Testis (tissue), 3 donors: ENCODE results near the gene HSD17B14. TPM values are rescaled to one million over a fixed set of nuclear protein-coding genes. Genes with fewer than 3 reads are reported as not detected.
"Not testable (repeated sequence)": the region's sequence is repeated elsewhere in the genome, so short reads cannot be mapped to it uniquely, and the experiment has no call there.

ENCODE experiments used
- DNase-seq: peaks from one replicate; pipeline ENCODE4 v3.0.0-alpha.2; 2019
- H3K27ac ChIP-seq, 2 donors: fragments of 200-600 bp; sonication (generic); one replicate each; pipeline ENCODE4 v1.5.1; 2019
- H3K27me3 ChIP-seq: fragments of 200-600 bp; sonication (generic); one replicate; pipeline ENCODE4 v1.5.1; 2019
- H3K36me3 ChIP-seq: fragments of 200-600 bp; sonication (generic); one replicate; pipeline ENCODE4 v1.5.1; 2017; ENCODE audit warnings: low read depth; ENCODE audit errors: missing control alignments
- H3K4me1 ChIP-seq: fragments of 200-600 bp; sonication (generic); one replicate; pipeline ENCODE4 v1.5.1; 2019
- H3K4me3 ChIP-seq, 2 donors: fragments of 200-600 bp; sonication (generic); one replicate each; pipeline ENCODE4 v1.5.1; 2017 to 2019
- H3K9me3 ChIP-seq: fragments of 200-600 bp; sonication (generic); one replicate; pipeline ENCODE4 v1.5.1; 2017
- POLR2A ChIP-seq: fragments of 450-650 bp; IDR thresholded peaks from one replicate; pipeline ENCODE4 v1.6.1; 2017; ENCODE audit warnings: antibody characterized with exemption, mild to moderate bottlenecking, moderate library complexity
- WGBS, 2 donors: methylation state at CpG; one replicate each; pipeline ENCODE4 v1.1.5; 2018; 5-methylcytosine and 5-hydroxymethylcytosine counted together
- intact Hi-C: fragments of 100-400 bp; cut with DNase I; formaldehyde crosslinking; loops from one replicate; pipeline ENCODE4 v1.15.1; 2023; ENCODE audit warnings: low total_unique reads
- polyA plus RNA-seq: library from polyadenylated mRNA; stranded (reverse); fragments of 350-450 nt; fragmentation: Illumina TruSeq; extraction: RNeasy Lipid Tissue Mini Kit (QIAGEN cat#74804); gene quantifications from one replicate; pipeline ENCODE4 v1.2.3, GENCODE V29; 2014; ENCODE audit warnings: low read depth, low replicate concordance; ENCODE audit not compliant: insufficient read depth
- total RNA-seq, 2 donors: library from RNA; depleted of rRNA; stranded (reverse); fragments of >200 nt; gene quantifications; one replicate each; pipeline ENCODE4 v1.2.3, GENCODE V29; 2016
- TF ChIP-seq, protein P1 (sequence below), 3 experiments: fragments of 450-650 bp in 2 of 3; fragments of 200-600 bp in 1 of 3; sonication (generic) in 1 of 3; IDR thresholded peaks; one replicate each; pipeline ENCODE4 v1.5.1; 2016 to 2019; ENCODE audit warnings: antibody characterized with exemption in 3 of 3, mild to moderate bottlenecking in 2 of 3, moderate library complexity in 1 of 3

The HSD17B14 gene
- total and polyA plus RNA-seq, 3 donors from 2014 or later: 5.6 to 11.9 (median 8.8) TPM

DNA sequence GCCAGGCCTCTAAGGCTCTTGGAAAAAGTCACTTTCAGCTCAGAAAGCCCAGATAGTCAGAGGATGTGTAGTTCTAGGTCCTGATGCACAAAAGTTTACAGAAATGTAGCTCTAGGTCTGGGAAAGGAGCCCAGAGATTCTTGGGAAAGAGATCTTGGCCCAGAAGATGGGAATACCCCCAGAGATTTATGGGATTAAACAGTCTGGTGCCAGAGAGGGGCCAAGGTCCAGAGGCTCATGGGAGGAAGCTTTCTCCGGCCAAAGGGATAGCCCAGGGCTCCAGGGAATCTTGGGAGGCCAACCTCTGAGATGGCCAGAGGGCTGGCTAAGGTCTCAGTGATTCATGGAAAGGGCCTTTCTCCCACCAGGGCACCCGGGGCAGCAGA is 40.6 kb downstream of the HSD17B14 start:
- intact Hi-C loops: loop anchor here (10.0 kb wide), 1 partner anchor 179 kb away; no protein-coding TSS in a partner anchor
- Histone ChIP-seq H3K4me1 (peaks cover 12% of the 10 kb centered on the region), H3K36me3 (no peaks in the 10 kb centered on the region), H3K9me3 (no peaks in the 10 kb centered on the region), H3K4me3 (no peak overlapping the region), H3K27me3 (no peaks in the 10 kb centered on the region), H3K27ac (peak overlapping the region; percentile 83 to 84)
- peak; percentile 62 for DNase-seq
- TF ChIP-seq POLR2A: no peak
- TF ChIP-seq, protein P1, sequence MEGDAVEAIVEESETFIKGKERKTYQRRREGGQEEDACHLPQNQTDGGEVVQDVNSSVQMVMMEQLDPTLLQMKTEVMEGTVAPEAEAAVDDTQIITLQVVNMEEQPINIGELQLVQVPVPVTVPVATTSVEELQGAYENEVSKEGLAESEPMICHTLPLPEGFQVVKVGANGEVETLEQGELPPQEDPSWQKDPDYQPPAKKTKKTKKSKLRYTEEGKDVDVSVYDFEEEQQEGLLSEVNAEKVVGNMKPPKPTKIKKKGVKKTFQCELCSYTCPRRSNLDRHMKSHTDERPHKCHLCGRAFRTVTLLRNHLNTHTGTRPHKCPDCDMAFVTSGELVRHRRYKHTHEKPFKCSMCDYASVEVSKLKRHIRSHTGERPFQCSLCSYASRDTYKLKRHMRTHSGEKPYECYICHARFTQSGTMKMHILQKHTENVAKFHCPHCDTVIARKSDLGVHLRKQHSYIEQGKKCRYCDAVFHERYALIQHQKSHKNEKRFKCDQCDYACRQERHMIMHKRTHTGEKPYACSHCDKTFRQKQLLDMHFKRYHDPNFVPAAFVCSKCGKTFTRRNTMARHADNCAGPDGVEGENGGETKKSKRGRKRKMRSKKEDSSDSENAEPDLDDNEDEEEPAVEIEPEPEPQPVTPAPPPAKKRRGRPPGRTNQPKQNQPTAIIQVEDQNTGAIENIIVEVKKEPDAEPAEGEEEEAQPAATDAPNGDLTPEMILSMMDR (IDR thresholded peaks at IDR 0.05): no peak
- WGBS, 2 donors: 33 to 52% methylated on average over 2 of the region's 2 CpGs

DNA sequence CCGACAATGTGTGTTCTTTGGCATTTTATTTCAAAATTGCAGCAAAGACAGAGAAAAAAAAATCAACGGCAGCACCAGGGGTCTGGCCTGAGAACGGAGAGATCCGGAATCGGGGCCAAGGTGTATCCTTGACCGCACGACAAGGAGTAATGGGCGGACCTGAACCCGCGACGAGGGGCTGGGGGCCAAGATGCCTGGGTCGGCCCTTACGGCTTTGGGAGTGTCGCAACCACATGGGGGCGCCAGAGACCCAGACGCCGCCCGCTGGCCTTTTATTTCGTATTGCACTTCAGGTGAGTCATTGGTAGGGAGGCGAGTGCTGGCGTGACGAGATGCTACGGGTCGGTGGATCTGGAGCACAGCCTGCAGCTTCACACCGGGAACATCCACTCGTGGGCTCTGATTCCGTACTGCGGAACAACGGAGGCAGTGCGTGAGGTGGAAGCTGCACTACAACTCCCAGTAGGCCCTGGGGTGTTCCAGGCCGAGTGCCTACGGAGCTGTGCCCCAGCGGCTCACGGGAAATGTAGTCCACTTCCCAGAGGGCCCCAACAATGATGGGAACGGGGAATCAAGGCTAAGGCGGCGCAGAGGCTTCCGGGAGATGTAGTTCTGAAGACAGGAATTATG is 41.1 kb downstream of the HSD17B14 start:
- WGBS, 2 donors: 0 to 2% methylated on average over 28 to 38 of the region's 38 CpGs
- H3K4me3 ChIP-seq: peak overlapping the region; percentile 19 to 61

DNA sequence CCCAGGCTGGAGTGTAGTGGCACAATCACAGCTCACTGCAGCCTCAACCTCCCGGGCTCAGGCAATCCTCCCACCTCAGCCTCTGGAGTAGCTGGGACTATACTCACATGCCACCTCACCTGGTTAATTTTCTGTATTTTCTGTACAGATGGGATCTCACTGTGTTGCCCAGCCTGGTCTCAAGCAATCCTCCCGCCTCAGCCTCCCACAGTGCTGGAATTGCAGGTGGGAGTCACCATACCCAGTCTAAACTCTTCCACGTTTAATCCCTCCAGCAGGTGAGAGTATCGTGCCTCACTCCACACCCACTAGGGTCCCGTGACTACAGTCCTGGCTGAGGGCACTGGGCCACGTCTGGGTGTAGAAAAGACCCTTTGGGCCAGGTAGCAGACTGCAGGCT is 42.0 kb downstream of the HSD17B14 start:
- H3K36me3 ChIP-seq: no peaks in the 10 kb centered on the region
- TF ChIP-seq POLR2A: no peak
- TF ChIP-seq, protein P1 (IDR thresholded peaks at IDR 0.05): no peak
- no peak for DNase-seq
- no peak overlapping the region for H3K4me3 ChIP-seq
- intact Hi-C loops: loop anchor here (10.0 kb wide), 1 partner anchor 181 kb away; no protein-coding TSS in a partner anchor
- H3K27me3 ChIP-seq: no peaks in the 10 kb centered on the region
- WGBS, 2 donors: 54 to 72% methylated on average over 6 of the region's 6 CpGs
- peaks cover 12% of the 10 kb centered on the region for H3K4me1 ChIP-seq
- no peaks in the 10 kb centered on the region for H3K9me3 ChIP-seq
- H3K27ac ChIP-seq: peak overlapping the region; percentile 83 to 84

More for the DNA sequence above, 41.1 kb downstream of the HSD17B14 start:
- TF ChIP-seq POLR2A: no peak
- TF ChIP-seq, protein P1 (IDR thresholded peaks at IDR 0.05): peak; percentile 94 to 98 (median 97)
- Histone ChIP-seq H3K27ac (peak overlapping the region; percentile 83 to 84), H3K36me3 (no peaks in the 10 kb centered on the region), H3K27me3 (no peaks in the 10 kb centered on the region), H3K4me1 (peaks cover 12% of the 10 kb centered on the region), H3K9me3 (no peaks in the 10 kb centered on the region)
- DNase-seq: peak; percentile 97
- intact Hi-C loops: loop anchor here (10.0 kb wide), 1 partner anchor 180 kb away; no protein-coding TSS in a partner anchor

DNA sequence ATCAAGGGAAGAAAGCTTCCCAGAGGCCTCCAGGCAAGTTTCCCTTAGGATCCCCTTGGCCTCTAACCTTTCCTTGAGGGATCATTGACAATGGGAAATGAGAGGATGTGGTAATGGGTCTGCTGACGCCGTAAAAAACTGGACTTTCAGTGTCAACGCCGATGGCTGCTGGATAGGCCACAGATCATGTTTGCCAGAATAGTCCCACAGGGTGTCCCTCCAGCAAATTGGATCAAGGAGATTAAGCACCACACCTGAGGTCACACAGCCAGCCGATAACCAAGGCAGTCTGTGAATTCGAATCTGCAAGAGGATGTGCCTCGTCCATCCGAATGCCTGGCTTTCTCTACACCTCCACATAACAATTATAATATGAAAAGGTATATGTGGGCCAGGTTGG is 43.0 kb downstream of the HSD17B14 start:
- Histone ChIP-seq H3K36me3 (no peaks in the 10 kb centered on the region), H3K4me3 (no peak overlapping the region), H3K27ac (no peak overlapping the region), H3K9me3 (no peaks in the 10 kb centered on the region), H3K4me1 (peaks cover 12% of the 10 kb centered on the region), H3K27me3 (no peaks in the 10 kb centered on the region)
- no peak for DNase-seq
- WGBS, 2 donors: 73 to 80% methylated on average over 5 to 8 of the region's 8 CpGs
- TF ChIP-seq, protein P1 (IDR thresholded peaks at IDR 0.05): no peak
- intact Hi-C loops: loop anchor here (10.0 kb wide), 1 partner anchor 182 kb away; no protein-coding TSS in a partner anchor

DNA sequence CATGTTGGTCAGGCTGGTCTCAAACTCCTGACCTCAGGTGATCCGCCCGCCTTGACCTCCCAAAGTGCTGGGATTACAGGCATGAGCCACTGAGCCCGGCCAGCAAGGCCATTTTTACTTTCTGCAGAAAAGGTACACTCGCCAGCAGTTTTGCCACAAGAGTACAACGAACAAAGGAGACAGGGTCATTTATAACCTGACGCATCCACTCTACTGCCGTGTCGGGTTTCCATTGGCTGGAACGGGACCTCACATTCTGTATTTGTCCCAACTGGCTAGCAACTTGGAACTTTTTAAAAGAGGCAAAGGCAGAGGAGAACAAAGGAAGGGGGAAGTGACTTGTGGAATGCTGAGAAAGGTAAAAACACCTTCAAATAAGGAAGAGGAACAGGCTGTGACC is 49.0 kb downstream of the HSD17B14 start:
- intact Hi-C loops, DNase-seq, H3K36me3 ChIP-seq, H3K27ac ChIP-seq, H3K9me3 ChIP-seq, H3K4me1 ChIP-seq, H3K4me3 ChIP-seq, H3K27me3 ChIP-seq: not testable (repeated sequence)
- WGBS, 2 donors: 86 to 89% methylated on average over 7 to 9 of the region's 9 CpGs

DNA sequence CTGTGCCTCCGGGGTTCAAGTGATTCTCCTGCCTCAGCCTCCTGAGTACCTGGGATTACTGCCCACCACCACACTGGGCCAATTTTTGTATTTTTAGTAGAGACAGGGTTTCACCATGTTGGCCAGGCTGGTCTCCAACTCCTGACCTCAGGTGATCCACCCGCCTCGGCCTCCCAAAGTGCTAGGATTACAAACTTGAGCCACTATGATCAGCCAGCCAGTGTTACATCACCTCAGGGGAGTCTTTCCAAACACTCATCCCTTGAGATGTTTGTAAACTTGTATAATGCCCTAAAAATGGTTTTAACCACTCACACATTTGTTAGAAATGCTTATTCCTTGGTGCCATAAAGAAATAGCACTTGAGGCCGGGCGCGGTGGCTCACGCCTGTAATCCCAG is 49.9 kb downstream of the HSD17B14 start:
- H3K27ac ChIP-seq, H3K9me3 ChIP-seq, H3K36me3 ChIP-seq, DNase-seq, intact Hi-C loops, H3K4me1 ChIP-seq, H3K4me3 ChIP-seq, H3K27me3 ChIP-seq: not testable (repeated sequence)
- WGBS, 2 donors: 89 to 97% methylated on average over 7 of the region's 7 CpGs
